HG03139 (cell line): ENCODE results near the gene ATRN.
"Not testable (repeated sequence)": the region's sequence is repeated elsewhere in the genome, so short reads cannot be mapped to it uniquely, and the experiment has no call there.

Experiments used
- ATAC-seq: cut with Tn5 transposase; IDR thresholded peaks from one replicate; pipeline ENCODE4 v1.9.1; 2021; ENCODE audit not compliant: unreplicated experiment

The ATRN gene

DNA sequence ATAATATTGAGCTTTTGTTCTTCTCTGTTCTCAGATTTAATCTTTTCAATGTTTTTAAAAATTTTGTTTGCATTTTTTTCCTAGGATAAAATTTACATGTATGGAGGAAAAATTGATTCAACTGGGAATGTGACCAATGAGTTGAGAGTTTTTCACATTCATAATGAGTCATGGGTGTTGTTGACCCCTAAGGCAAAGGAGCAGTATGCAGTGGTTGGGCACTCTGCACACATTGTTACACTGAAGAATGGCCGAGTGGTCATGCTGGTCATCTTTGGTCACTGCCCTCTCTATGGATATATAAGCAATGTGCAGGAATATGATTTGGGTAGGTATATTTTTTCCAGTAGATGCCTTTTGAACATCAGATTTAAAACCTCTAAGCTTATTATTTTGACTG, 89.8 kb downstream of the ATRN start:
- no peak for ATAC-seq

DNA sequence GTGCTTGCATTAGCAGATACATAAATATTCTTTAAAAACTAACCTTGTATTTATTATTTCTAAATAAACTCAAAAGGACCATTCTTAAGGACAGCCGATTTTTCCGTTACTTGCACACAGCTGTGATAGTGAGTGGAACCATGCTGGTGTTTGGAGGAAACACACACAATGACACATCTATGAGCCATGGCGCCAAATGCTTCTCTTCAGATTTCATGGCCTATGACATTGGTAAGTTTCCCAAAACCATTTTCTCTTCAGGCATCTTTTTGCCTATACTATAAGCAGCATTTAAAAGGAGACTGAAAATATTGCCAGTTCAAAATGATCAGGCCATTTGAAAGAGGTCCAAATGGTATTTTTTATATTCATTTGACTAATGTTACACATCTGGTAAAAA, 92.3 kb downstream of the ATRN start:
- ATAC-seq: no peak

DNA sequence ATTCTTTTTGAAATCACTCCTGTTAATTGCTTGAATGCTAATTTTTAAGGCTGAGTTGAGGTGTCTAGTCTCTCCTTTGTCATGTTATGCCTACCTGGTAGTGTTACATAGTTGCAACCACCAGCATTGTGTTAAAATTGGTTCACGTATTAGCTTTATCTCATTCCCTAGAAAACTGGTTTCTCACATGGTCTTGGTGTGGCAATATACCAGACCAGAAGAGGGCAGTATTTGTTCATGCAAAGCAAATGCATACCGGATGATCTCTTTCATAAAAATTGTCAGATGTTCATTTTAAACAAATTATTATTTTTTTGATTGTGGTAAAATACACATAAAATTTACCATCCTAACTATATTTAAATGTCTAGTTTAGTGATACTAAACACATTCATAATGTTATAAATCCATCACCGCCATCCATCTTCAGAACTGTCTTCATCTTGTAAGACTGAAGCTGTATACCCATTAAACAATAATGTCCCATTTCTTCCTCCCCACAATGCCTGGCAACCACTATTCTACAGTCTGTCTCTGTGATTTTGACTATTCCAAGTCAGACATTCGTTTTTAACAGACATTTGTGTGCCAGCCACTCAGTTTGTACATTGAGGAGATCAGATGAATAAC, 92.8 kb downstream of the ATRN start:
- no peak for ATAC-seq

DNA sequence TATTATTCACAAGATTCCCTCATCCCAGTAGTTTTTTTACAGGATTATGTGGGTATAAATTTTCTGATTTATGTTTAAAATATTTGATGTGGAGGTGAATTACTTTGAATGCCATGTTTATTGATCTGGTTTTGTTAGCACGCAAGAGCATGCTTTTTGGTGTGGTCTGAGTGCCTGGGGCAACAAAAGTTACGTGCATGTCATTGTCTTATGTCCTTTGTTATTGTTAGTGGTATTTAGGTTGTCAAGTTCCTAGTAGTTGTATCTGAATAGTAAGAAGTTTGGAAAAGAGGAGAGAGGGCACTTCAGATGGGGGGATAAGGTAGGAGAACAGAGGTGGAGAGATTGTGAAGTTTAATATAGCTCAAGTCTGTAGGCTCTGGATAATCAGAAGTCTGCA, 95.0 kb downstream of the ATRN start:
- no peak for ATAC-seq

DNA sequence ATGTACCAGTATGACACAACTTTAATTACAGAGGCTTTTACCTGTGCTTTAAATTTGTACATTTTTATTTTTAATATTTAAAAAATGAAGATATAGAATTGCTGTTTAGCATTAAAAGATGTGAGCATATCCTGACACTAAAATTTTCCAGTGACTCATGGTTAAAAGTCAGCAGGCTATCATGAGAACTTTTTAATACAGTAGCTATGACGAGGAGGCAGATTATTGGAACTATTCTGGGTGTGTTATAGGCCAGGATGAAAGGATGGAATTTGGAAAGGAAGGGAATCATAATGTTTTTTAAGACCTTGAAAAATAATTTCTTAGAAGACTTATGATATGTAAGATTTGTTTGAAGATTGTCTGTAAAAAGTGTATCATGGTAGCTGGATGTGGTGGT, 101.3 kb downstream of the ATRN start:
- no peak for ATAC-seq

DNA sequence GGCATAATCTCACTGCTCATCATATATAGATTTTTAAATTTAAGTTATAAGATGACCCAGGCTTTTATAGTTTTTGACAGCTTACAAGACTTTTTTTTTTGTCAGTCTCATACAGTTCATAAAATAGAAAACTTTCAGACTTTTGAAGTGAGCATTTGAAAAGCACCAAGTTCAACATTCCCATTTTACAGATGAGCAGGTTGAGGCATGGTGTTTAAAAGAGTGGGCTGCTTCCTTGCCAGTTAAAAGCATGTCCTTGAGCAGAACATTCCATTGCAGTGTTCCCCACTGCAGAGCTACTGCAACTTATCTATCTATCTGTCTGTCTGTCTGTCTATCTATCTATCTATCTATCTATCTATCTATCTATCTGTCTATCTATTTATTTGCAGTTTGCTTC, 105.5 kb downstream of the ATRN start:
- ATAC-seq: no peak

DNA sequence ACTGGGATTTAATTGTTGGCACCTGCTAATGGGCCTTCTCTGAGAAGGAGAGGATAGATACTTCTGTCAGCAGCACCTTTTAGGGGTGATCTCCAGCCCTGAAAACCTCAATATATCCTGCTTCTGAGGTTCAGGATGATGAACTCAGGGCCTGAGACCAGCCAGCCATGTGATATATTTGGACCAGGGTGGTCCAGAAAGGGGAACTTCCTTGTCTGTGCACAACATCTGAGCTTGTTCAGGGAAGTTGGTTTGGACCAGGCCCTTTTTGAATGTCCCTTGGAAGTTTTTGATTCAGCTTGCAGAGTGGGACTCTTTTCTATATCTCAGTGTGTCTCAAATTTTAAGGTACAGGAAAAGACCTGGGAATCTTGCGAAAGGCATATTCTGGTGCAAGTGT, 106.5 kb downstream of the ATRN start:
- no peak for ATAC-seq

DNA sequence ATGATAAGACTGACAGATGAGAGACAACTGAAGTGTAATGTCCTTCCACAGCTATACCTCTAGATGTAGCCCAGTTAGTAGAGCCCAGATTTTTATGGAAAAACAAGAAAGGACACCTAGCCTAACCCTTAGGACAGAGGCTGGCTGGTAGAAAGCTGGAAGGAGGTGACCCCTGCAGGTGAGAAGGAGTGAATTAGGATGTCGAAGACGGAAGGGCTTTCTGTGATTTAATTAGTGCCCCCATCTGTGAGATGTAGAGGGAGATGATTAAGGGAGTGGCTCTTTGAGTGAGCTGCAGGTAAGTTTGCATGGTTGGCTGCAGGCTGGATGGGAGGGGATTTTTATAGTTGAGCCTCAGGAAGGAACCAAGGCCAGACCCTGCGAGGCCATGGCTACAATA, 109.6 kb downstream of the ATRN start:
- ATAC-seq: no peak

DNA sequence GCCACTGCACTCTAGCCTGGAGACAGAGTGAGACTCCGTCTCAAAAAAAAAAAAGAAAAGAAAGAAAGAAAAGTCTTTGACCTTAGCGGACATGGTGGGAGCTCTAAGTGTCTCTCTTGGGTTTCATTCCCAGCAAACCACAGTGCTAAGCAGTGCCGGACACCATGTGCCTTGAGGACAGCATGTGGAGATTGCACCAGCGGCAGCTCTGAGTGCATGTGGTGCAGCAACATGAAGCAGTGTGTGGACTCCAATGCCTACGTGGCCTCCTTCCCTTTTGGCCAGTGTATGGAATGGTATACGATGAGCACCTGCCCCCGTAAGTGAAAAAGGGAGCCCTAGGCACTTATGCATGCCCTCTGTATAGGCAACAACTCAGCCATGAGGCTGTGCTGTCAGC, 112.9 kb downstream of the ATRN start:
- no peak for ATAC-seq

DNA sequence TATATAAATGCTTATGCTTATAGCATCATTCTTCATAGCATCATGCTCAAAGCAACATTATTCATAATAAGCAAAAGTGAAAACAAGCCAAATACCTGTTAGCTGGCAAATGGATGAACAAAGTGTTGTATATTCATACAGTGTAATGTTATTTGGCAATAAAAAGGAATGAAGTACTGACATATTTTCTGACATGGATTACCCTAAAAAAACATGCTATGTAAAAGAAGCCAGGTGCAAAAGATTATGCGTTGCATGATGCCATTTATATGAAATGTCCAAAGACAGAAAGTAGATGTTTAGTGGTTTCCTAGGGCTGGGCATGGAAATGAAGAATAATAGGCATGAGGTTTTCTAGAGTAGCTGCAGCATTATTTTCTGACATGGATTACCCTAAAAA, 115.3 kb downstream of the ATRN start:
- ATAC-seq: no peak

DNA sequence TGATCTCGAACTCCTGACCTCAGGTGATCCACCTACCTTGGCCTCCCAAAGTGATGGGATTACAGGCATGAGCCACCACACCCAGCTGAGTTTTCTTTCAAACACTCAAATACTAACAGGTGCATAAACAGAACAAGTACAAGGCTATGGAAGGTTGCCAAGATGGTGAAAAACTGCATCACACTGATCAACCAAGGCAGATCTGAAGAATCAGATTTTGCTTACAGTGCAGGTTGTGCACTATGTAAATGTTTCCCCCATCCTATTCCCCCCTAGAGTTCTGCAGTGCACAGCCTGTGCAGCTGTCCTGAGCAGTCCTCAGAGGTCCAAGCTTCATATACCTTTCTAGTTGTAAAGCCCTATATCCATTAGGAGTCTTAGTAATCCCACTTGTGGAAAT, 119.3 kb downstream of the ATRN start:
- no peak for ATAC-seq

DNA sequence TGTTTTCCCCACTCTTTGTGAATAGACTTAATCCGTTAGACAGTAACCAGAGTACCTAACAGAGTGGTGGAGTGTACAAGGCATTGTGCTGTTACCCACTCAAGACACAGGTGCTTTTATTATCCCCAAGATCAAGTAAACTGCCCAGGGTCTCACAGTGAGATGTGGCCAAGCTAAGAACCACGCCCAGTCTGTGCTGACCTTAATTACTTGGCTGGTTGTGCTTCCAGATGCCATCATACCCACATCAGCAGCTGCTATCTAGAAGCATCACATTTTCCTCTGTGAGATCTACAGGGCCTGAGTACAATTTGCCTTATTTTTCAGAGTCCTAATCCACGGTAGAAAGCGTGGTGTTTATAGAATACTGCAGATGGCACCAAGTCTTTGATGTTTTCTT, 122.1 kb downstream of the ATRN start:
- ATAC-seq: no peak

DNA sequence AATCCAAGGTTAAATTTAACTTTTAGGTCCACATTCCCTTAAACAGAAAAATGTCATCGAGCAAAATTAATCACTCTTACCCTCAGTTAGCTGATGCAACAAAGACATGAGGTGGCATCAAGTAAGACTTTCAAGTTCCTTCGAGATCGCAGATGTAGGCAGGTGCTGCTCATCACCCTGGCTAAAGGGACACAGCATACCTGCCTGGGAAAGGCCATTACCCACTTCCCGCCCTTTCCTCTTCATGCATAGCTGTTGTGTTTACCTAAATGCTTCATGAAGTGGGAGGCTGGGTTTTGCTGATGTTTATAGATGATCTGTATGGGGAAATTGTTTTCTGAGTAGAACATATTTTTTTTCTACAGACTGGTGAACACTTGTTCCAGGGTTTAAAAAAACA, 124.7 kb downstream of the ATRN start:
- no peak for ATAC-seq

DNA sequence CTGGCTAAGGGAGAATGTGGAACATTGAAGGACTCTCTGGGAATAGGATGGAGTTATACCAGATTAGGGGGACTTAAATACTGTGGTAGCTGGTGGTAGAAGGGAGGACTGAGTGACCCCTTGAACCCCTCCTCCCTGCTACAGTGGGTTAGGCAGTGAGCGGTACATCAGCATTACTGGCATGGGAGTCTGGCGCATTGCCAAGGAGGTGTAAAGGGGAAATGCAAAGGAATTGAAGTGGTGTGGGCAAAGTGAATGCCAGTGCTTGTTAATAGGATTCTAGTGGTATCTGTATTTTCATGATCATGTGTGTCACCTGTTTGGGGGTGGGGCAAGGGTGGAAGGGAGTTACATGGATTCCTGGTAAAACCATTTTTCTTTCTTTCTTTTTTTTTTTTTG, 132.3 kb downstream of the ATRN start:
- ATAC-seq: no peak

DNA sequence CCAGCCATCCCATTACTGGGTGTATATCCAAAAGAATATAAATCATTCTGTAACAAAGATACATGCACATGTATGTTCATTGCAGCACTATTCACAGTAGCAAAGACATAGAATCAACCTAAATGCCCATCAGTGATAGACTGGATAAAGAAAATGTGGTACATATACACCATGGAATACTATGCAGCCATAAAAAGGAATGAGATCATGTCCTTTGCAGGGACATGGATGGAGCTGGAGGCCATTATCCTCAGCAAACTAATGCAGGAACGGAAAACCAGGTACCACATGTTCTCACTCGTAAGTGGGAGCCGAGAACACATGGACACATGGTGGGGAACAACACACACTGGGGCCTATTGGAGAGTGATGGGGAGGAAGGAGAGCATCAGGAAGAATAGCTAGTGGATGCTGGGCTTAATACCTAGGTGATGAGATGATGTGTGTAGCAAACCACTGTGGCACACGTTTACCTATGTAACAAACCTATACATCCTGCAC, 134.6 kb downstream of the ATRN start:
- not testable (repeated sequence) for ATAC-seq

DNA sequence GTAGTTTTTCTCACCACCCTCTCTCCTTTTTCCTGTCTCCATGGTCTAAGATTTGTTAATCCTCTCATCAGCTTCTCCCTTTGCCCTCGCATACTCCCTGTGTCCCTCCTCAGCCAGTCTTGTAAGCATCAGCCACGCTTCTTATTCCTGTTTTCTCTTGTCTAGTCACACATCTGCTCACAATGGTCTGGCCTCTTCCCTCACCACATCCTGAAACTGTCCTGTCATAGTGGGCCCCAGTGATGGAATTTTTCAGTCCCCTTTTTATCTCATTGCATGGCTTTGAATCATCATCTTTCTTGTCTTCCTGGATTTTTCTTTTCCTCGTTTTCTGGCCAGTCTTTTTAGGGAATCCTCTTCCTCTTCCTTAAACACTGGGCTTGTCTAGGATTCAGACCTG, 135.2 kb downstream of the ATRN start:
- ATAC-seq: no peak

DNA sequence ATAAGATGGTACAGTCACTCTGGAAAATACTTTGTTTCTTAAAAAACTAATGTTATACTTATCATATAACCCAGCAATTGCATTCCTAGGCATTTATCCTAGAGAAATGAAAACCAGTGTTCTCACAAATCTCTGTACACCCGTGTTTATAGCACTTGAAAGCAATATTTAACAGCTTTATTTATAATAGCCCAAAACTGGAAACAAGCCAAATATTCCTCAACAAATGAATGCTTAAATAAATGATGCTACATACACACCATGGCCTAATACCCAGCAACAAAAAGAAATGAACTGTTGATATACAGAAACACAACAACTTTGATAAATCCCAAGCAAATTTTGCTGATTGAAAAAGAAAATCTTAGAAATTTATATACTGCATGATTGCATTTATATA, 141.1 kb downstream of the ATRN start:
- no peak for ATAC-seq

DNA sequence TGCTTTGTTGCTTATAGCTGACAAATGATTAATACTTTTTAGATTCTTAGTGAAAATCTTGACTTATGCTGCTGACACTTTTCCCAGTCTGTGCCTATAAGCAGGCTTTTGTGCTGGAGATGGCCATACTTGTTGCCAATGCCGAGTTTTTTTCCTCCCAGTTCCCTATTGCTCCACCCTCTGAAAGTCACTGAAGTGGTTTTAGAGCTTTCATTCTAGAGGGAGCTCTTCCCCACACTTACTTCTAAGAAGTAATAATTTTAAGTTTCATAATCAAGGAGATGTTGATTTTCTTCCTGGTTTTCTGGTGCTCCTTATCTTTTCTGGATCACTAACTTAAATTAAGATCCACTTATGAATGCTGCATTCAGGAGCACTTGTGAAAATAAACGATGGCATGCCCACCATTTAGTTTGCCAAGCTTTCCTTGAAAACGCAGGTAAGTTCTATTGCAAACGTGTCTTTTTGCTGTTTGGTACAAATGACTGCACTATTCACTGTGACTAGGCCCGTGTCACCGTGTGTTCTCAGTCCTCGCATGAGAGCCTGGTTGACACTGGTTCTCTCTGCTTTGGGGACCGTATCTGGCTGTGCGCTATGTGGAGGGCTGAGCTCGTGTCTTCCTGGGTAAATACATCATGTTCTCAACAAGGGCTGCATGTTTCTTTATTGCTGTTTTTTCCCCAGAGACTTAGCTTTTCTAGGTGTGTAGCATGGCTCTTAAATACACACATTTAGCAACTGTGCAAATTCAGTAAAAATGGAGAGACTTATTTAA, 142.2 kb downstream of the ATRN start:
- no peak for ATAC-seq

DNA sequence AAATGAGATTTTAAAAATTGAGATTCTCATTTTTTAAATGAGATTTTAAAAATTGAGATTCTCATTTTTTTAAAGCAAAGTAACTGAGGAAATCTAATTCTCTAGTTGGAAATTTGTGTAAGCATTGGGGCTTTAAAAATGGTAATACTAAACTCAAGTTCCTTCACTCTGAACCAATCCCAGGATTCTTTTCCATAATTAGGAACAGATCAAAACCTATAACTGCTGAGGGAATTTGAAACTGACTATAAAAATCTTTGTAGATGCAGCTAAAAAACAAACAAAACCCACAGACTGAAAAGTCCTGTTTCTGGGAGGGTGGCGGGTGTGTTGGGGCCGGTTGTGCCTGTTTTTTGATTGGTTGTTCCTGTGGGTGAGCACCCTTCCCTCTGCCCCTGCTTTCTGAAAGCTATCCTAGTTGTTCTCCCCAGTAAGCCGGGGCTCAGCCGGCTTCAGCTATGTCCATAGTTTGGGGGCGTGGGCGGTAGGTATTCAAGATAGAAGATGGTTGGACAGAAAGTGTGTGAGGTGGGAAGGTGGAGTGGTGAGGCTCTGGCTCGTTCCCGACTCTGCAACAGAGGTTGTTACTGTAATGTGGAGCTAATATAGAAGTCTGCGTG, 143.1 kb downstream of the ATRN start:
- ATAC-seq: no peak

DNA sequence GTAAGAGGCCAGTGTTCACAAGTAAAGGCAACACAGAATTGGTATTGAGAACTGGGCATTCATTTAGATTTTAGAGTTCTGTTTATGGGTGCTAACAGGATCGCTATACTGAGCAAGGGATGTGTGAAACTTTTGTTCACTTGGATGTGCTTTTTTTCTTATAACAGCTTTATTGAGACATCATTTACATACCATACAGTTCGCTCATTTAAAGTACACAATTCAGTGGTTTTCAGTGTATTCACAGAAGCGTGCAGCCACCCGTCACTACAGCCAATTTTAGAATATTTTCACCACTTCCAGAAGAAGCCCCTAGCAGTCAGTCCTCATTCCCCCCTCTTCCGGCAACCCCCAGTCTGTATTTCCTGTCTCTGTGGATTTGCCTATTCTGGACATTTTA, 143.6 kb downstream of the ATRN start:
- ATAC-seq: no peak

DNA sequence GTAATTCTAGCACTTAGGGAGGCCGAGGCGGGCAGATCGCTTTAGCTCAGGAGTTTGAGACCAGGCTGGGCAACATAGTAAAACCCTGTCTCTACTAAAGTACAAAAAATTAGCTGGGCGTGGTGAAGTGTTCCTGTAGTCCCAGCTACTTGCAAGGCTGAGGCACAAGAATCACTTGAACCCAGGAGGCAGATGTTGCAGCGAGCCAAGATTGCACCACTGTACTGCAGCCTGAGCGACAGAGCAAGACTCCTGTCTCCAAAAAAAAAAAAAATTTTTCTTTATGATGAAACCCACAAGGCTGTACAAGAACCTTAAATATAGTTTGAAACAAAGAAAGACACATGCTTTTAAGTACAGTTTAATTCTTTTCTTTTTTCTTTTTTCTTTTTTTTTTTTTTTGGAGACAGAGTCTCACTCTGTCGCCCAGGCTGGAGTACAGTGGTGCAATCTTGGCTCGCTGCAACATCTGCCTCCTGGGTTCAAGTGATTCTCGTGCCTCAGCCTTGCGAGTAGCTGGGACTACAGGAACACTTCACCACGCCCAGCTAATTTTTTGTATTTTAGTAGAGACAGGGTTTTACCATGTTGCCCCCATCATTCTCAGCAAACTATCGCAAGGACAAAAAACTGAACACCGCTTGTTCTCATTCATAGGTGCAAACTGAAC, 144.5 kb downstream of the ATRN start:
- not testable (repeated sequence) for ATAC-seq

DNA sequence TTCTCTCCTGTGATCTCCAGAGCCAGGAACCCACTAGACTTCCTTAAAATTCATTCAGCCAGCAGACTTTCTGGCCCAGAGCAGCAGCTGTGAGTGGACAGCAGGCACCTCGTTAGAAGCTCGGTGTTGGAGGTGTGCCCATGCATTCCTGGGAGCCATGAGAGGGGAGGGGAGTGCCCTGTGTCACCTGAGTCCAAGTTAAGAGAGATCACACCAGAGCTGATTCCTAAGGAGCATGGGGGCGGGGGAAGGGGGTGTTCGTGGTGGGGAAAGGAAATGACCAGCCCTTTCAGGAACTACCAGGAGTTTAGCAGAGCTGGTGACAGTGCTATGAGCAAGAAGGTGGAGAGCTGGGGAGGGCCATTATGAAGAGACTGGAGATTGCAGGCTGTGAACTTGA, 145.4 kb downstream of the ATRN start:
- no peak for ATAC-seq
